ENCODE results near the gene RYR2. TPM values are rescaled to one million over a fixed set of nuclear protein-coding genes. Genes with fewer than 3 reads are reported as not detected.

RYR2 gene
- total RNA-seq, 1 experiment from 2014 or later: 2.8 TPM

DNA sequence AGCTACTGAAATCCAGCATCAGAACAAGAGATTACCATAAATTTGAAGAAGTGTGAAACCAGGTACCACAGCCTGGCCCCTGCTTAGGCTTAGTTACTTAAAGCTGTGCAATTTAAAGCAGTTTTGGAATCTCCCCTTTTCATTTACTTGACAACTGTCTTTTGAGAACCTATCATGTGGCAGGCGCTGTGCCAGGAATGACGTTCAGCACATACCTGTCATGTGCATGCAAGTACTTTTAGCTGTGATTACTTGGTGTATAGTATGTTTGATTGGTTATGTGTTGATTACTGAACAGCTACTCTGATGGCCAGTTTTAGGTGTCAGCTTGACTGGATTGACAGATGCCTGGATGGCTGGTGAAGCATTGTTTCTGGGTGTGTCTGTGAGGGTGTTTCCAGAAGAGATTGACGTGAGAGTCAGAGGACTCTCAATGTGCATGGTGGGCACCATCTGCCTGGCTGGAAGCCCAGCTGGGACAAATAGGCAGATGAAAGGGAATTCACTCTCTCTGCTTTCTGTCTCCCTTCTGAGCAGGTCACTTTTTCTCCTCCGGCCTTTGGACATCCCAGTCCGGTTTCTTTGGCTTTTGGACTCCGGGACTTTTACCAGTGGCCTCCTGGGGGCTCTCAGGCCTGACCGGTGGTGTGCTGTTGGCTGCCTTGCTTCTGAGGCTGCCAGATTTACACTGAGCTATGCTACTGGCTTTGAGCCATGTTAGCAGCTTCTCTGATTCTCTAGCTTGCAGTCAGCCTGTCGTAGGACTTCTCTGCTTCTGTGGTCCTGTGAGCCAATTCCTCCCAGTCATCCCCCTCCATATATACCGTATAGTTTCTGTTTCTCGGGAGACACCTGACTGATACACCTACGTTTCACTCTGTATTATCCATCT, 178.0 kb downstream of the RYR2 start:
- Histone ChIP-seq H3K9me3 (ENCODE audit: low read depth, low read length, poor library complexity, severe bottlenecking) (no peaks in the 10 kb centered on the region), H3K4me3 (ENCODE audit: low read depth, low read length, poor library complexity, severe bottlenecking) (no peak overlapping the region), H3K36me3 (ENCODE audit: insufficient read depth, low read length, poor library complexity, severe bottlenecking) (no peaks in the 10 kb centered on the region), H3K27ac (ENCODE audit: low read depth, low read length, poor library complexity, severe bottlenecking) (no peak overlapping the region), H3K27me3 (replicated peaks; ENCODE audit: insufficient read depth, low read depth, low read length, poor library complexity) (no peaks in the 10 kb centered on the region), H3K4me1 (ENCODE audit: insufficient read depth, low read length, poor library complexity, severe bottlenecking) (no peaks in the 10 kb centered on the region)
- ChIA-PET POLR2A (ENCODE audit: low non-redundant PET) (no interaction called here), CTCF (no interaction called here)
- intact Hi-C loops (cut with micrococcal nuclease; ENCODE audit: unreplicated experiment): no loop called here
- TF ChIP-seq EZH2 (IDR thresholded peaks at IDR 0.05; ENCODE audit: borderline replicate concordance, low read depth, low read length, poor library complexity, severe bottlenecking): no peak
- TF ChIP-seq CTCF (conservative IDR thresholded peaks at IDR 0.05; ENCODE audit: low read depth, low read length): no peak
- BruUV-seq (replicated peaks): no TSS peak
- no peak for DNase-seq (ENCODE audit: low spot score)

DNA sequence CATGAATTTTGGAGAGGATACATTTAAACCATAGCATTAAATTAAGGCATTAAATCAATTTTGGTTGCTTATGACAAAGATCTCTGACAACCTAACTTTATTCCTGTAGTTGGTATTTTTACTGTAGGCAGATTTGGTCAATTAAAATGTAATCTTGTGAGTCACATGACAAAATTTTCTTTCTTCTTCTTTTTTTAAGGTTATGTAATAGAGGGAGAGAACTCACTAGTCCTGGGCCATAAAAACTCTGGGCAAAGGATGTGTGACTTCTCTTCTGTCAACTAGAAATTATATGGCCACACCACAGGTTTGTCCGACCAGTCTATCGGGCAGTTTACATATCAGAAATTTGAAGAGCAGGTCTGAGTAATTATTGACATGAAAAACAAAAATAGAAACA, 181.4 kb downstream of the RYR2 start:
- DNase-seq (ENCODE audit: low spot score): no peak
- H3K4me1 ChIP-seq (ENCODE audit: insufficient read depth, low read length, poor library complexity, severe bottlenecking): no peaks in the 10 kb centered on the region
- no peak overlapping the region for H3K4me3 ChIP-seq (ENCODE audit: low read depth, low read length, poor library complexity, severe bottlenecking)
- TF ChIP-seq CTCF (conservative IDR thresholded peaks at IDR 0.05; ENCODE audit: low read depth, low read length) (no peak), EZH2 (IDR thresholded peaks at IDR 0.05; ENCODE audit: borderline replicate concordance, low read depth, low read length, poor library complexity, severe bottlenecking) (no peak)
- BruUV-seq (replicated peaks): no TSS peak
- H3K36me3 ChIP-seq (ENCODE audit: insufficient read depth, low read length, poor library complexity, severe bottlenecking): no peaks in the 10 kb centered on the region
- H3K27me3 ChIP-seq (replicated peaks; ENCODE audit: insufficient read depth, low read depth, low read length, poor library complexity): no peaks in the 10 kb centered on the region
- CTCF ChIA-PET: no interaction called here
- intact Hi-C loops (cut with micrococcal nuclease; ENCODE audit: unreplicated experiment): no loop called here
- H3K9me3 ChIP-seq (ENCODE audit: low read depth, low read length, poor library complexity, severe bottlenecking): no peaks in the 10 kb centered on the region
- H3K27ac ChIP-seq (ENCODE audit: low read depth, low read length, poor library complexity, severe bottlenecking): no peak overlapping the region
- POLR2A ChIA-PET (ENCODE audit: low non-redundant PET): no interaction called here

GRCh38 chr1:237226177-237226944, 184.4 kb downstream of the RYR2 start:
- no peak for DNase-seq (ENCODE audit: low spot score)
- POLR2A ChIA-PET (ENCODE audit: low non-redundant PET): no interaction called here
- Histone ChIP-seq H3K4me3 (ENCODE audit: low read depth, low read length, poor library complexity, severe bottlenecking) (no peak overlapping the region), H3K27me3 (replicated peaks; ENCODE audit: insufficient read depth, low read depth, low read length, poor library complexity) (no peaks in the 10 kb centered on the region), H3K4me1 (ENCODE audit: insufficient read depth, low read length, poor library complexity, severe bottlenecking) (no peaks in the 10 kb centered on the region), H3K27ac (ENCODE audit: low read depth, low read length, poor library complexity, severe bottlenecking) (no peak overlapping the region), H3K9me3 (ENCODE audit: low read depth, low read length, poor library complexity, severe bottlenecking) (no peaks in the 10 kb centered on the region), H3K36me3 (ENCODE audit: insufficient read depth, low read length, poor library complexity, severe bottlenecking) (no peaks in the 10 kb centered on the region)
- CTCF ChIA-PET: interaction anchor here (0.6 kb wide), 1 partner anchor 17 kb away, joined by 3 read pairs; no protein-coding TSS in a partner anchor
- BruUV-seq (replicated peaks): no TSS peak
- TF ChIP-seq EZH2 (IDR thresholded peaks at IDR 0.05; ENCODE audit: borderline replicate concordance, low read depth, low read length, poor library complexity, severe bottlenecking) (no peak), CTCF (conservative IDR thresholded peaks at IDR 0.05; ENCODE audit: low read depth, low read length) (no peak)
- intact Hi-C loops (cut with micrococcal nuclease; ENCODE audit: unreplicated experiment): no loop called here

Data from A673 (cell line).